Calu3 (cell line): ENCODE results near the gene DLGAP1. TPM values are rescaled to one million over a fixed set of nuclear protein-coding genes. Genes with fewer than 3 reads are reported as not detected.

Experiments used
- BruUV-seq: library from RNA; stranded (reverse); fragments of 400-500 nt; replicated peaks from 2 replicates; lab custom pipeline; 2021; lab: Mats Ljungman, UMichigan
- CTCF ChIA-PET: fragments of 300-600 bp; sonication (Branson Sonifier 250); formaldehyde crosslinking; loops from one replicate; lab custom pipeline; 2022; ENCODE audit warnings: antibody characterized with exemption; lab: Charles Lee
- DNase-seq: peaks from one replicate; pipeline ENCODE4 v3.0.0; 2022
- H3K27ac Mint-ChIP-seq: one replicate; pipeline ENCODE4 v1.8.0; 2022; ENCODE audit warnings: mixed read lengths; ENCODE audit not compliant: unreplicated experiment
- H3K27me3 Mint-ChIP-seq: one replicate; pipeline ENCODE4 v1.8.0; 2022; ENCODE audit warnings: mixed read lengths; ENCODE audit not compliant: unreplicated experiment
- H3K36me3 Mint-ChIP-seq: one replicate; pipeline ENCODE4 v1.8.0; 2022; ENCODE audit warnings: mild to moderate bottlenecking, moderate library complexity, mixed read lengths; ENCODE audit not compliant: insufficient read depth, unreplicated experiment
- H3K4me1 Mint-ChIP-seq: one replicate; pipeline ENCODE4 v1.8.0; 2022; ENCODE audit warnings: mild to moderate bottlenecking, low read depth, mixed read lengths; ENCODE audit not compliant: unreplicated experiment
- H3K4me3 Mint-ChIP-seq: one replicate; pipeline ENCODE4 v1.8.0; 2022; ENCODE audit warnings: mild to moderate bottlenecking, low read depth, moderate library complexity, mixed read lengths; ENCODE audit not compliant: unreplicated experiment
- H3K9me3 Mint-ChIP-seq: one replicate; pipeline ENCODE4 v1.8.0; 2022; ENCODE audit warnings: low read depth, mixed read lengths; ENCODE audit not compliant: unreplicated experiment
- CTCF ChIP-seq: fragments of 200-600 bp; IDR thresholded peaks from one replicate; pipeline ENCODE4 v1.8.0; 2022; ENCODE audit warnings: antibody characterized with exemption; ENCODE audit not compliant: unreplicated experiment
- intact Hi-C: fragments of 100-400 bp; cut with micrococcal nuclease; formaldehyde crosslinking; loops from one replicate; pipeline ENCODE4 v1.10.0; 2022; ENCODE audit not compliant: unreplicated experiment
- total RNA-seq: library from RNA; stranded (reverse); gene quantifications from 2 replicates; pipeline ENCODE4 v1.2.3, GENCODE V29; 2022

The DLGAP1 gene
- total RNA-seq, 1 experiment from 2014 or later, result 9.0 TPM

- BruUV-seq, result TSS peak; percentile 60
- CTCF ChIA-PET, result interaction anchor here (0.7 to 3.4 kb wide), 12 partner anchors 8 to 313 kb away, joined by 3 to 52 read pairs (median 7); no protein-coding TSS in a partner anchor
- peaks cover 65% of the 10 kb centered on the region for H3K36me3 Mint-ChIP-seq
- no peak for TF ChIP-seq CTCF
- H3K27ac Mint-ChIP-seq, result peak overlapping the region; percentile 99
- intact Hi-C loops, result loop anchor here (1.0 to 2.0 kb wide), 5 partner anchors 8 to 315 kb away; no protein-coding TSS in a partner anchor
- peaks cover 61% of the 10 kb centered on the region for H3K4me1 Mint-ChIP-seq
- peak; percentile 68 for DNase-seq
- H3K9me3 Mint-ChIP-seq, result no peaks in the 10 kb centered on the region
- no peaks in the 10 kb centered on the region for H3K27me3 Mint-ChIP-seq
- peak overlapping the region; percentile 80 for H3K4me3 Mint-ChIP-seq
Measured at GRCh38 chr18:3595369-3596273, 859.5 kb downstream of the DLGAP1 start.

- no peak for DNase-seq
- peaks cover 63% of the 10 kb centered on the region for H3K4me1 Mint-ChIP-seq
- no TSS peak for BruUV-seq
Measured at GRCh38 chr18:3594760-3595368, 860.2 kb downstream of the DLGAP1 start.

GRCh38 chr18:3593904-3594759 is 861.0 kb downstream of the DLGAP1 start:
- TSS peak; percentile 67 for BruUV-seq
- H3K9me3 Mint-ChIP-seq, result no peaks in the 10 kb centered on the region
- peak overlapping the region; percentile 99 for H3K27ac Mint-ChIP-seq
- intact Hi-C loops, result loop anchor here (2.0 kb wide), 3 partner anchors 31 to 313 kb away; no protein-coding TSS in a partner anchor
- TF ChIP-seq CTCF, result peak; percentile 87
- H3K4me1 Mint-ChIP-seq, result peaks cover 63% of the 10 kb centered on the region
- CTCF ChIA-PET, result interaction anchor here (0.5 to 3.4 kb wide), 24 partner anchors 9 to 828 kb away, joined by 3 to 52 read pairs (median 4); no protein-coding TSS in a partner anchor
- peak overlapping the region; percentile 80 for H3K4me3 Mint-ChIP-seq
- no peaks in the 10 kb centered on the region for H3K27me3 Mint-ChIP-seq
- DNase-seq, result peak; percentile 84
- H3K36me3 Mint-ChIP-seq, result peaks cover 56% of the 10 kb centered on the region

More at GRCh38 chr18:3594760-3595368, 860.2 kb downstream of the DLGAP1 start:
- CTCF ChIA-PET, result interaction anchor here (0.6 to 3.4 kb wide), 16 partner anchors 8 to 312 kb away, joined by 3 to 52 read pairs (median 8); no protein-coding TSS in a partner anchor
- H3K27me3 Mint-ChIP-seq, result no peaks in the 10 kb centered on the region
- peak overlapping the region; percentile 80 for H3K4me3 Mint-ChIP-seq
- intact Hi-C loops, result loop anchor here (1.0 to 2.0 kb wide), 5 partner anchors 8 to 314 kb away; no protein-coding TSS in a partner anchor
- no peak for TF ChIP-seq CTCF
- H3K27ac Mint-ChIP-seq, result peak overlapping the region; percentile 99
- peaks cover 63% of the 10 kb centered on the region for H3K36me3 Mint-ChIP-seq
- no peaks in the 10 kb centered on the region for H3K9me3 Mint-ChIP-seq
